Heart right ventricle (tissue), 16 donors: Measurements from ENCODE around the gene PTPN5. TPM values are rescaled to one million over a fixed set of nuclear protein-coding genes. Genes with fewer than 3 reads are reported as not detected.
A peak's percentile ranks its signal among the peaks of the same experiment; 100 is the strongest.

Experiments used
- ATAC-seq, 8 donors: fragments of 200-7000 bp; cut with Tn5 transposase; one replicate each; pipeline ENCODE4 v1.9.1; 2020; ENCODE audit warnings: mild to moderate bottlenecking in 8 of 8, moderate library complexity in 8 of 8, moderate number of reproducible peaks in 1 of 8
- DNase-seq, 2 donors: peaks; one replicate each; pipeline ENCODE4 v3.0.0-alpha.2; 2020
- H3K27ac ChIP-seq, 10 donors: fragments of 200-600 bp; sonication (generic) in 2 of 10; one replicate each; pipeline versions ENCODE4 v1.5.0 to v1.8.0; 2020 to 2022; ENCODE audit warnings: mild to moderate bottlenecking in 3 of 10
- H3K27me3 ChIP-seq, 7 donors: fragments of 200-600 bp; one replicate each; pipeline ENCODE4 v1.8.0; 2021 to 2022; ENCODE audit warnings: mild to moderate bottlenecking in 2 of 7
- H3K36me3 ChIP-seq, 9 donors: fragments of 200-600 bp; sonication (generic) in 1 of 9; one replicate each; pipeline versions ENCODE4 v1.5.0 to v1.8.0; 2020 to 2022; ENCODE audit warnings: mild to moderate bottlenecking in 2 of 9
- H3K4me1 ChIP-seq, 9 donors: fragments of 200-600 bp; sonication (generic) in 1 of 9; one replicate each; pipeline versions ENCODE4 v1.5.0 to v1.8.0; 2020 to 2022; ENCODE audit warnings: mild to moderate bottlenecking in 4 of 9
- H3K4me3 ChIP-seq, 10 donors: fragments of 200-600 bp; sonication (generic) in 2 of 10; one replicate each; pipeline versions ENCODE4 v1.5.0 to v1.8.0; 2020 to 2022; ENCODE audit warnings: mild to moderate bottlenecking in 7 of 10, moderate library complexity in 2 of 10
- H3K9me3 ChIP-seq, 11 donors: fragments of 200-600 bp in 10 of 11; sonication (generic) in 2 of 11; one replicate each; pipeline versions ENCODE4 v1.5.0 to v1.8.0; 2013 to 2022; ENCODE audit warnings: mild to moderate bottlenecking in 2 of 11, control low read depth in 1 of 11, moderate library complexity in 1 of 11
- WGBS, 2 donors: extraction: QIAGEN DNeasy Blood & Tissue Kit; methylation state at CpG; one replicate each; pipeline ENCODE4 v1.1.7; 2013; ENCODE audit warnings: inconsistent platforms in 1 of 2; 5-methylcytosine and 5-hydroxymethylcytosine counted together
- intact Hi-C, 10 donors: fragments of 100-400 bp; cut with DNase I; formaldehyde crosslinking; loops; one replicate each; pipeline versions ENCODE4 v1.11.1 to v1.14.2; 2022
- polyA plus RNA-seq, 2 donors: library from polyadenylated mRNA; stranded (reverse); fragments of 200-250 nt; gene quantifications; one replicate each; pipeline ENCODE4 v1.2.3, GENCODE V29; 2013
- total RNA-seq, 10 donors: library from RNA; stranded (reverse); fragmentation: NEBNext Ultra II Directional in 3 of 10; extraction: Animal tissue kit (Norgen Biotek cat#: 25700) in 3 of 10; gene quantifications; one replicate each; pipeline versions ENCODE4 v1.2.1 to v1.2.4, GENCODE V29; 2021 to 2023
- TF ChIP-seq, protein P1 (sequence below), 9 donors: fragments of 200-600 bp; sonication (generic) in 2 of 9; IDR thresholded peaks; one replicate each; pipeline versions ENCODE4 v1.5.0 to v1.8.0; 2021 to 2022; ENCODE audit warnings: antibody characterized with exemption in 9 of 9, mild to moderate bottlenecking in 5 of 9, moderate library complexity in 1 of 9
- donor health status: Arrhythmogenic right ventricular cardiomyopathy.
- donor health status: ischemic (EF 13 %, LVEDD 7.1; RV severe dilation, severe dysfunction).
- donor health status: healthy with polysubstance abuse.
- donor health status: DM: no; HTN: yes; CAD: no.
- donor health status: DM: no; HTN: no; CAD: no.
- donor health status: ischemic (EF 25% LVEDD 6.9; RV normal size, moderate dysfunction).
- donor health status: ischemic (EF 25% LVEDD 5.7; RV mildly dilated, moderate dysfunction).
- donor health status: healthy.
- donor health status: DM: yes; HTN: yes; CAD: no.
- donor health status: Ischemic cardiomyopathy.
- donor health status: ischemic (EF 35%, LVEDD 5.7; RV mildly dilated, moderate dysfunction).
- donor health status: nonischemic (EF 11% LVEDD 7.7; RV severe dilation, severe dysfunction).
- donor health status: DM: yes; HTN: yes; CAD: no.
- donor health status: PGD.
- donor health status: ischemic (EF 29% LVEDD 5.4; RV normal size, mild dysfunction).
- donor health status: nonischemic (EF 23%, LVEDD 6.1; RV moderate dilation, normal function).

The PTPN5 gene
- total and polyA plus RNA-seq, 12 donors: 1.5 to 8.8 (median 3.6) TPM

DNA sequence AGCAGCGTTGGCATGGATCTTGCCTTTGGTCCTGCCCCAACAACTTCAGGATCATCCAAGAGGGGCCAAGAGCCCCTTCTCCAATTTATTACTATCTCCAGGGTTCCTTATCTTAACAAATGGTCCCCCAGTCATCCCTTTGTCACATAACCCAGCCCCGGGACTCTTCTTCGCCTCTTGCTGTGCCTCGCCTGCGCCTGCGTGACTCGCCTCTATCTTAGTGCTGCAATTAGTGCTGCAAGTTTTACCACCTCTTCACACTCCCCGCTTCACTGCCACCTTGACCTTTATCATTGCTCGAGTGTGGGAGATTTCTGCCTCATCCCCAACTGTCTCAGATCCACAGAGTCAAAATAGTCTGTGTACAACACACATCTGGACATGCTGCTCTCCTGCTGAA, 61.6 kb downstream of the PTPN5 start:
- no peak for ATAC-seq
- no peaks in the 10 kb centered on the region for H3K27me3 ChIP-seq
- H3K36me3 ChIP-seq: peaks cover 0 to 4% (median 0%) of the 10 kb centered on the region in 9 donors
- 87% methylated on average over 9 of the region's 9 CpGs for WGBS, 2 donors
- TF ChIP-seq, protein P1, sequence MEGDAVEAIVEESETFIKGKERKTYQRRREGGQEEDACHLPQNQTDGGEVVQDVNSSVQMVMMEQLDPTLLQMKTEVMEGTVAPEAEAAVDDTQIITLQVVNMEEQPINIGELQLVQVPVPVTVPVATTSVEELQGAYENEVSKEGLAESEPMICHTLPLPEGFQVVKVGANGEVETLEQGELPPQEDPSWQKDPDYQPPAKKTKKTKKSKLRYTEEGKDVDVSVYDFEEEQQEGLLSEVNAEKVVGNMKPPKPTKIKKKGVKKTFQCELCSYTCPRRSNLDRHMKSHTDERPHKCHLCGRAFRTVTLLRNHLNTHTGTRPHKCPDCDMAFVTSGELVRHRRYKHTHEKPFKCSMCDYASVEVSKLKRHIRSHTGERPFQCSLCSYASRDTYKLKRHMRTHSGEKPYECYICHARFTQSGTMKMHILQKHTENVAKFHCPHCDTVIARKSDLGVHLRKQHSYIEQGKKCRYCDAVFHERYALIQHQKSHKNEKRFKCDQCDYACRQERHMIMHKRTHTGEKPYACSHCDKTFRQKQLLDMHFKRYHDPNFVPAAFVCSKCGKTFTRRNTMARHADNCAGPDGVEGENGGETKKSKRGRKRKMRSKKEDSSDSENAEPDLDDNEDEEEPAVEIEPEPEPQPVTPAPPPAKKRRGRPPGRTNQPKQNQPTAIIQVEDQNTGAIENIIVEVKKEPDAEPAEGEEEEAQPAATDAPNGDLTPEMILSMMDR (IDR thresholded peaks at IDR 0.05): no peak
- H3K9me3 ChIP-seq: no peaks in the 10 kb centered on the region
- H3K4me1 ChIP-seq: peaks cover 0 to 8% (median 0%) of the 10 kb centered on the region in 9 donors
- H3K4me3 ChIP-seq: no peak overlapping the region
- intact Hi-C loops: loop anchor here in 7 of 10 donors (5.0 to 10.0 kb wide), 6 partner anchors 143 to 615 kb away; partner anchors contain the start of gene UEVLD (in 2 of the 7)
- DNase-seq: no peak
- H3K27ac ChIP-seq: no peak overlapping the region

DNA sequence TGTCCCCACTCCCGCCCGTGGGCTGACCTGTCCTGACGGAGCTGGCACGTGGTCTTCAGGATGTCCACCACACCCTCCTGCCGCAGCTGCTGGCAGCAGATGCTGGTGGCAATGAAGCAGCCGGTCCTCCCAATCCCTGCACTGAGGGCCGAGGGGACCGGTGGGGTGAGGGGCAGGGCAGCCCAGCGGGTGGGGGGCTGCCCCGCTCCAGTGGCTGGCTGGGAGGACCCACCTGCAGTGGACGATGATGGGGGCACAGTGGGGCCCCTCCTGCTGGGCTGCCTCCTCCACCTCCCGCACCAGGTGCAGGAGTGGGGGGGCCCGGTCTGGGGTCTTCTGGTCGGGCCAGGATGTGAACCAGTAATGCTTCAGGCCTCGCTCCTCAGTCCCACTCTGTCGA, 62.2 kb downstream of the PTPN5 start:
- DNase-seq (no peak), ATAC-seq (no peak)
- 84 to 87% methylated on average over 16 of the region's 16 CpGs for whole genome bisulfite sequencing, 2 donors
- intact Hi-C loops: loop anchor here in 4 of 10 donors (10.0 kb wide), 3 partner anchors 145 to 205 kb away; partner anchors contain the start of genes TSG101 (in 1 of the 4) and UEVLD (in 1 of the 4)
- peaks cover 0 to 8% (median 0%) of the 10 kb centered on the region in 9 donors for H3K4me1 ChIP-seq
- peaks cover 0 to 4% (median 0%) of the 10 kb centered on the region in 9 donors for H3K36me3 ChIP-seq
- no peaks in the 10 kb centered on the region for H3K27me3 ChIP-seq
- no peak overlapping the region for H3K4me3 ChIP-seq
- TF ChIP-seq, protein P1 (IDR thresholded peaks at IDR 0.05): no peak
- no peak overlapping the region for H3K27ac ChIP-seq
- no peaks in the 10 kb centered on the region for H3K9me3 ChIP-seq

GRCh38 chr11:18728658-18729057, 62.9 kb downstream of the PTPN5 start:
- peaks cover 0 to 8% (median 0%) of the 10 kb centered on the region in 9 donors for H3K4me1 ChIP-seq
- H3K9me3 ChIP-seq: no peaks in the 10 kb centered on the region
- H3K4me3 ChIP-seq: no peak overlapping the region
- intact Hi-C loops: loop anchor here in 4 of 10 donors (10.0 kb wide), 3 partner anchors 144 to 204 kb away; partner anchors contain the start of genes TSG101 (in 1 of the 4) and UEVLD (in 1 of the 4)
- WGBS, 2 donors: 93 to 94% methylated on average over 13 of the region's 13 CpGs
- DNase-seq (no peak), ATAC-seq (no peak)
- TF ChIP-seq, protein P1 (IDR thresholded peaks at IDR 0.05): no peak
- peaks cover 0 to 4% (median 0%) of the 10 kb centered on the region in 9 donors for H3K36me3 ChIP-seq
- H3K27me3 ChIP-seq: no peaks in the 10 kb centered on the region
- H3K27ac ChIP-seq: no peak overlapping the region

DNA sequence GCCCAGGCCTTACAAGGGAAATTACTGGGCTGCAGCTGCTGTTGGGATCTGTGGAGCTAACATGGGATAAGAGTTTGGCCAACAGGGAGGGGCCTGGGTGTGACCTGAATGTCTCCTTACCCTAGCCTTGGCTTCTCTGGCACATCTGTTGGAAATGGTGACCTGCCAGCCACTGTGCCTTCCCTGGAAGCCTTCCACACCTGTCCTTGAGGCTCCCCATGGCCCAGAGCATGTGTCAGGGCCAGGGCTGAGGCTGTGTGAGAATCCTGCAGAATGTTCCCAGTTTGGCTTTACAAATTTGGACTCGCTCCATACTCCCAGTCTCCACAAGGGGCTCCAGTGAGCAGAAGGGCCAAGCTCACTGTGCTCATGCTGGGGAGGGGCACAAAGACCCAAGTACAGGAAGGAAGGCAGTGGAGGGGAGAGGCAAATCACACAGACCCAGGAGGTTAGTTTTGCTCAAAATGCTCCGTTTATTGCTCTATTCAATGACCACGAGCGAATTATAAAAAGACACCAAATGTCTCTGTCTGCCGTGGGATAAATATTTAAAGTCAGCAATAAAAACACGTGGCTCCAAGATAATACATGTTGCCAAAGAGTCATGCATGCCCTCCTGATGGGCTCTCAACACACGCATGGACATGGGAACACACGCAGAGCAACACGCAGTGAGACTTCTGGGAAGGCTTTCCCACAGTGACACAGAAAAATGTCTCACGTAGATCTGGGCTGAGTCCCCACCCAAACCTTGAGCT, 63.9 kb downstream of the PTPN5 start:
- H3K27me3 ChIP-seq: no peaks in the 10 kb centered on the region
- H3K9me3 ChIP-seq: no peaks in the 10 kb centered on the region
- DNase-seq (peak in 1 of 2 donors; percentile 31), ATAC-seq (peak in 6 of 8 donors; percentile 24 to 66 (median 42))
- H3K27ac ChIP-seq: no peak overlapping the region
- no peak overlapping the region for H3K4me3 ChIP-seq
- WGBS, 2 donors: 48 to 50% methylated on average over 10 of the region's 10 CpGs
- no peaks in the 10 kb centered on the region for H3K36me3 ChIP-seq
- H3K4me1 ChIP-seq: peaks cover 0 to 8% (median 0%) of the 10 kb centered on the region in 9 donors
- TF ChIP-seq, protein P1 (IDR thresholded peaks at IDR 0.05): peak; percentile 54 to 84 (median 75)
- intact Hi-C loops: loop anchor here in 4 of 10 donors (10.0 kb wide), 3 partner anchors 143 to 203 kb away; partner anchors contain the start of genes TSG101 (in 1 of the 4) and UEVLD (in 1 of the 4)
